Caco-2 (cell line): ENCODE measurements around the gene CLPX. TPM values are rescaled to one million over a fixed set of nuclear protein-coding genes. Genes with fewer than 3 reads are reported as not detected.

Experiments used
- BruUV-seq: library from RNA; stranded (reverse); fragments of 400-500 nt; replicated peaks from 2 replicates; lab custom pipeline; 2021; lab: Mats Ljungman, UMichigan
- CTCF ChIA-PET: fragments of 300-600 bp; sonication (Branson Sonifier 250); formaldehyde crosslinking; loops from one replicate; lab custom pipeline; 2022; ENCODE audit warnings: antibody characterized with exemption; lab: Charles Lee
- POLR2A ChIA-PET: fragments of 300-600 bp; sonication (Branson Sonifier 250); formaldehyde crosslinking; loops from one replicate; lab custom pipeline; 2022; ENCODE audit warnings: antibody characterized with exemption; lab: Charles Lee
- DNase-seq, 2 experiments: peaks; one replicate each; pipeline versions ENCODE4 v3.0.0 to v3.0.0-alpha.2; 2020 to 2022
- H3K27me3 ChIP-seq: replicated peaks from 2 replicates; pipeline ENCODE4 v1.6.0; 2011; ENCODE audit warnings: low read length; ENCODE audit not compliant: control insufficient read depth, insufficient read depth
- H3K36me3 ChIP-seq: 2 replicates; pipeline ENCODE4 v1.5.1; 2011; ENCODE audit warnings: low read length; ENCODE audit not compliant: control insufficient read depth, insufficient read depth
- H3K4me1 ChIP-seq: fragments of 250-450 bp; sonication (Bioruptor Pico); 2 replicates; pipeline ENCODE4 v1.5.1; 2020; ENCODE audit warnings: mild to moderate bottlenecking
- H3K4me3 ChIP-seq: 2 replicates; pipeline ENCODE4 v1.5.1; 2011; ENCODE audit warnings: low read depth, mild to moderate bottlenecking, control low read depth, low read length
- H3K9me3 ChIP-seq: fragments of 250-450 bp; sonication (Bioruptor Pico); 2 replicates; pipeline ENCODE4 v1.5.1; 2020; ENCODE audit warnings: mild to moderate bottlenecking, moderate library complexity
- H3K27ac Mint-ChIP-seq: one replicate; pipeline ENCODE4 v1.8.0; 2022; ENCODE audit warnings: mixed read lengths; ENCODE audit not compliant: unreplicated experiment
- H3K27me3 Mint-ChIP-seq: one replicate; pipeline ENCODE4 v1.8.0; 2022; ENCODE audit warnings: mixed read lengths; ENCODE audit not compliant: insufficient read depth, unreplicated experiment
- H3K36me3 Mint-ChIP-seq: one replicate; pipeline ENCODE4 v1.8.0; 2022; ENCODE audit warnings: mild to moderate bottlenecking, mixed read lengths; ENCODE audit not compliant: insufficient read depth, unreplicated experiment
- H3K4me1 Mint-ChIP-seq: one replicate; pipeline ENCODE4 v1.8.0; 2022; ENCODE audit warnings: low read depth, mixed read lengths; ENCODE audit not compliant: unreplicated experiment
- H3K4me3 Mint-ChIP-seq: one replicate; pipeline ENCODE4 v1.8.0; 2022; ENCODE audit warnings: mild to moderate bottlenecking, moderate library complexity, mixed read lengths; ENCODE audit not compliant: unreplicated experiment
- H3K9me3 Mint-ChIP-seq: one replicate; pipeline ENCODE4 v1.8.0; 2022; ENCODE audit warnings: mixed read lengths; ENCODE audit not compliant: unreplicated experiment
- intact Hi-C: fragments of 100-400 bp; cut with micrococcal nuclease; formaldehyde crosslinking; loops from one replicate; pipeline ENCODE4 v1.10.0; 2022; ENCODE audit not compliant: unreplicated experiment
- total RNA-seq: library from RNA; stranded (reverse); gene quantifications from 2 replicates; pipeline ENCODE4 v1.2.3, GENCODE V29; 2022
- TF ChIP-seq, protein P1 (sequence below), 2 experiments: fragments of 200-600 bp in 1 of 2; IDR thresholded peaks; 1 replicate in 1 of 2; 2 replicates in 1 of 2; pipeline versions ENCODE4 v1.5.1 to v1.8.0; 2011 to 2022; ENCODE audit warnings: antibody characterized with exemption in 1 of 2, control low read depth in 1 of 2, inconsistent platforms in 1 of 2, low read depth in 1 of 2, low read length in 1 of 2, mild to moderate bottlenecking in 1 of 2, moderate library complexity in 1 of 2; ENCODE audit not compliant: insufficient read depth in 1 of 2, severe bottlenecking in 1 of 2, unreplicated experiment in 1 of 2

CLPX gene
- total RNA-seq, 1 experiment from 2014 or later: 59.4 TPM

GRCh38 chr15:65213241-65213640, 28.1 kb upstream of the CLPX start:
- H3K27me3 Mint-ChIP-seq: no peaks in the 10 kb centered on the region

DNA sequence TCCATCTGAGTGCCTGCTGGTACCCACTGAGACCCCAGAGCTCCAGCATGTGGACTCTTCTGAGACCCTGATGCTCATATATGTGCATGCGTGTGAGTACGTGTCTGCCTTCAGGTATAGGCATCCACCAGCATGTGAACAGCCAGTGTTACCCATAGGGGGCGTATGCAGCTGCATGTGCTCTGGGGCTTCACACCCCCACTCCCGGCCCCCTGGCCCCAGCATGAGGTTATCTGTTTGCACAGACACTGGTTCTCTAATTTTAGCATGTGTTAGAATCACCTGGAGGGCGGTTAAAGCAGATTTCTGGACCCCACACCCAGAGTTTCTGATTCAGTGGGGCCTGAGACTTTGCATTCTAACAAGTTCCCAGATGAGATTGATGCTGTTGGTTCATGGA, 27.0 kb upstream of the CLPX start:
- Mint-ChIP-seq H3K4me1 (peaks cover 10% of the 10 kb centered on the region), H3K27ac (no peak overlapping the region), H3K9me3 (no peaks in the 10 kb centered on the region), H3K36me3 (no peaks in the 10 kb centered on the region), H3K27me3 (no peaks in the 10 kb centered on the region), H3K4me3 (no peak overlapping the region)
- H3K4me3 ChIP-seq: no peak overlapping the region
- DNase-seq: peak; percentile 49 to 53
- TF ChIP-seq, protein P1, sequence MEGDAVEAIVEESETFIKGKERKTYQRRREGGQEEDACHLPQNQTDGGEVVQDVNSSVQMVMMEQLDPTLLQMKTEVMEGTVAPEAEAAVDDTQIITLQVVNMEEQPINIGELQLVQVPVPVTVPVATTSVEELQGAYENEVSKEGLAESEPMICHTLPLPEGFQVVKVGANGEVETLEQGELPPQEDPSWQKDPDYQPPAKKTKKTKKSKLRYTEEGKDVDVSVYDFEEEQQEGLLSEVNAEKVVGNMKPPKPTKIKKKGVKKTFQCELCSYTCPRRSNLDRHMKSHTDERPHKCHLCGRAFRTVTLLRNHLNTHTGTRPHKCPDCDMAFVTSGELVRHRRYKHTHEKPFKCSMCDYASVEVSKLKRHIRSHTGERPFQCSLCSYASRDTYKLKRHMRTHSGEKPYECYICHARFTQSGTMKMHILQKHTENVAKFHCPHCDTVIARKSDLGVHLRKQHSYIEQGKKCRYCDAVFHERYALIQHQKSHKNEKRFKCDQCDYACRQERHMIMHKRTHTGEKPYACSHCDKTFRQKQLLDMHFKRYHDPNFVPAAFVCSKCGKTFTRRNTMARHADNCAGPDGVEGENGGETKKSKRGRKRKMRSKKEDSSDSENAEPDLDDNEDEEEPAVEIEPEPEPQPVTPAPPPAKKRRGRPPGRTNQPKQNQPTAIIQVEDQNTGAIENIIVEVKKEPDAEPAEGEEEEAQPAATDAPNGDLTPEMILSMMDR (IDR thresholded peaks at IDR 0.05; ENCODE audit: insufficient read depth in 1 of 2, low read depth in 1 of 2, low read length in 1 of 2, severe bottlenecking in 1 of 2, unreplicated experiment in 1 of 2): peak; percentile 45 to 69
- no peaks in the 10 kb centered on the region for H3K27me3 ChIP-seq
- 0 out of 2 replicates have a peak, but pooled peaks cover 6% of the 10 kb centered on the region for H3K4me1 ChIP-seq
- H3K9me3 ChIP-seq: no peaks in the 10 kb centered on the region
- CTCF ChIA-PET: interaction anchor here (1.7 kb wide), 1 partner anchor 59 kb away, joined by 4 read pairs; no protein-coding TSS in a partner anchor
- POLR2A ChIA-PET: no interaction called here
- no peaks in the 10 kb centered on the region for H3K36me3 ChIP-seq
- BruUV-seq: no TSS peak
- intact Hi-C loops: no loop called here

More at GRCh38 chr15:65213241-65213640, 28.1 kb upstream of the CLPX start:
- H3K27ac Mint-ChIP-seq: no peak overlapping the region
- H3K4me1 Mint-ChIP-seq: peaks cover 10% of the 10 kb centered on the region
- no peaks in the 10 kb centered on the region for H3K36me3 Mint-ChIP-seq
- Histone ChIP-seq H3K4me1 (0 out of 2 replicates have a peak, but pooled peaks cover 6% of the 10 kb centered on the region), H3K4me3 (no peak overlapping the region), H3K9me3 (no peaks in the 10 kb centered on the region), H3K27me3 (no peaks in the 10 kb centered on the region), H3K36me3 (no peaks in the 10 kb centered on the region)
- CTCF ChIA-PET: interaction anchor here (1.7 kb wide), 1 partner anchor 58 kb away, joined by 4 read pairs; no protein-coding TSS in a partner anchor
- no peak overlapping the region for H3K4me3 Mint-ChIP-seq
- H3K9me3 Mint-ChIP-seq: no peaks in the 10 kb centered on the region
- no TSS peak for BruUV-seq
- TF ChIP-seq, protein P1 (IDR thresholded peaks at IDR 0.05; ENCODE audit: insufficient read depth in 1 of 2, low read depth in 1 of 2, low read length in 1 of 2, severe bottlenecking in 1 of 2, unreplicated experiment in 1 of 2): no peak
- POLR2A ChIA-PET: no interaction called here
- no peak for DNase-seq
- intact Hi-C loops: no loop called here

DNA sequence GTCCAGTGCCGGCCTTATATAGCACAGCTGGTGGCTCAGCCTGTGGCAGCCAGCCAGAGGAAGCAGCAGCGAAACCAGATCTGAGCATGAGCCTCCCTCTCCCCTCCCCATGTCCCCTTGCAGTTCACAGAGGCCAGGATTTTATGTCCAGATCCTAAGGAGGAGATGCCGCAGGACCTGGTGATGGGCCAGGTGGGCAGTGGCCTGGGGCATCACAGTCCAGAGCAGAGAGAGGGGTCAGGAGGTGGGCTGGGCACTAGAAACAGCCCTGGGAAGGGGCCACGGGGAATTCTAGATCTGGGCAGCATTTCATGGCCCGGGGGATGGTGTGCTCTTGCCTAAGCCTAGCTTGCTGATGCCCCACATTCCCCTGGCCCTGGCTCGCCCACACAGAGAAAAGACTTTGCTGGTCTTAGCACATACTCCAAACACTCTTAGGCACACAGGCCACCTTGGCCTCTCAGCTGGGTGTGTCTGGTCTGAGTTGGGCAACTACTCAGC, 26.4 kb upstream of the CLPX start:
- DNase-seq: no peak
- intact Hi-C loops: no loop called here
- H3K36me3 ChIP-seq: no peaks in the 10 kb centered on the region
- Mint-ChIP-seq H3K27me3 (no peaks in the 10 kb centered on the region), H3K4me3 (no peak overlapping the region), H3K9me3 (no peaks in the 10 kb centered on the region), H3K27ac (no peak overlapping the region), H3K36me3 (no peaks in the 10 kb centered on the region), H3K4me1 (peaks cover 10% of the 10 kb centered on the region)
- no peak overlapping the region for H3K4me3 ChIP-seq
- TF ChIP-seq, protein P1 (IDR thresholded peaks at IDR 0.05; ENCODE audit: insufficient read depth in 1 of 2, low read depth in 1 of 2, low read length in 1 of 2, severe bottlenecking in 1 of 2, unreplicated experiment in 1 of 2): no peak
- no peaks in the 10 kb centered on the region for H3K9me3 ChIP-seq
- 0 out of 2 replicates have a peak, but pooled peaks cover 6% of the 10 kb centered on the region for H3K4me1 ChIP-seq
- POLR2A ChIA-PET: no interaction called here
- BruUV-seq: no TSS peak
- H3K27me3 ChIP-seq: no peaks in the 10 kb centered on the region
- CTCF ChIA-PET: interaction anchor here (0.5 to 1.7 kb wide), 2 partner anchors 59 to 175 kb away, joined by 3 to 4 read pairs; no protein-coding TSS in a partner anchor
